Osteoblast (primary cell): ENCODE results near the gene MYRFL. TPM values are rescaled to one million over a fixed set of nuclear protein-coding genes. Genes with fewer than 3 reads are reported as not detected.

Source experiments
- DNase-seq: peaks from one replicate; pipeline ENCODE4 v3.0.0; 2011; ENCODE audit warnings: low spot score, mixed read lengths; ENCODE audit not compliant: insufficient read length; ENCODE audit errors: missing footprints
- H2AFZ ChIP-seq: 2 replicates; pipeline ENCODE4 v1.6.0; 2011; ENCODE audit warnings: mild to moderate bottlenecking, low read length
- H3K27ac ChIP-seq: 2 replicates; pipeline ENCODE4 v1.5.1; 2011; ENCODE audit warnings: mild to moderate bottlenecking, low read depth, low read length, moderate library complexity
- H3K27me3 ChIP-seq: 2 replicates; pipeline ENCODE4 v1.6.0; 2012; ENCODE audit warnings: mild to moderate bottlenecking, control low read depth, inconsistent platforms, low read length, moderate library complexity; ENCODE audit not compliant: insufficient read depth
- H3K36me3 ChIP-seq: 2 replicates; pipeline ENCODE4 v1.5.1; 2011; ENCODE audit warnings: mild to moderate bottlenecking, low read length, control low read depth, moderate library complexity; ENCODE audit not compliant: insufficient read depth
- H3K4me1 ChIP-seq: 2 replicates; pipeline ENCODE4 v1.5.1; 2011; ENCODE audit warnings: mild to moderate bottlenecking, low read length, control low read depth, moderate library complexity; ENCODE audit not compliant: insufficient read depth
- H3K4me2 ChIP-seq: 2 replicates; pipeline ENCODE4 v1.6.0; 2011; ENCODE audit warnings: mild to moderate bottlenecking, low read length; ENCODE audit not compliant: insufficient read depth
- H3K4me3 ChIP-seq: fragments of 200-600 bp; sonication (generic); 3 replicates; pipeline ENCODE4 v1.5.1; 2012; ENCODE audit warnings: mild to moderate bottlenecking, low read length, inconsistent platforms; ENCODE audit not compliant: insufficient read depth
- H3K79me2 ChIP-seq: 2 replicates; pipeline ENCODE4 v1.6.0; 2012; ENCODE audit warnings: mild to moderate bottlenecking, low read length, control low read depth, inconsistent platforms; ENCODE audit not compliant: insufficient read depth
- H3K9me3 ChIP-seq: 2 replicates; pipeline ENCODE4 v1.5.1; 2011; ENCODE audit warnings: low read depth, low read length, control low read depth
- H4K20me1 ChIP-seq: 2 replicates; pipeline ENCODE4 v1.6.0; 2012; ENCODE audit warnings: mild to moderate bottlenecking, low read length, control low read depth; ENCODE audit not compliant: insufficient read depth
- total RNA-seq: library from RNA; depleted of rRNA; stranded (reverse); fragments of >200 nt; gene quantifications from 2 replicates; pipeline ENCODE4 v1.2.3, GENCODE V29; 2012
- TF ChIP-seq, protein P1 (sequence below): IDR thresholded peaks from 2 replicates; pipeline ENCODE4 v1.5.1; 2011; ENCODE audit warnings: mild to moderate bottlenecking, low read depth, low read length, moderate library complexity; ENCODE audit errors: extremely low read depth

The MYRFL gene
- total RNA-seq, 1 donor: not detected

- Histone ChIP-seq H4K20me1 (no peaks in the 10 kb centered on the region), H3K4me2 (no peak overlapping the region), H3K79me2 (no peaks in the 10 kb centered on the region), H3K4me1 (no peaks in the 10 kb centered on the region), H3K4me3 (no peak overlapping the region), H3K36me3 (no peaks in the 10 kb centered on the region), H3K9me3 (no peaks in the 10 kb centered on the region), H2AFZ (no peak overlapping the region), H3K27ac (no peak overlapping the region), H3K27me3 (no peaks in the 10 kb centered on the region)
- TF ChIP-seq, protein P1, sequence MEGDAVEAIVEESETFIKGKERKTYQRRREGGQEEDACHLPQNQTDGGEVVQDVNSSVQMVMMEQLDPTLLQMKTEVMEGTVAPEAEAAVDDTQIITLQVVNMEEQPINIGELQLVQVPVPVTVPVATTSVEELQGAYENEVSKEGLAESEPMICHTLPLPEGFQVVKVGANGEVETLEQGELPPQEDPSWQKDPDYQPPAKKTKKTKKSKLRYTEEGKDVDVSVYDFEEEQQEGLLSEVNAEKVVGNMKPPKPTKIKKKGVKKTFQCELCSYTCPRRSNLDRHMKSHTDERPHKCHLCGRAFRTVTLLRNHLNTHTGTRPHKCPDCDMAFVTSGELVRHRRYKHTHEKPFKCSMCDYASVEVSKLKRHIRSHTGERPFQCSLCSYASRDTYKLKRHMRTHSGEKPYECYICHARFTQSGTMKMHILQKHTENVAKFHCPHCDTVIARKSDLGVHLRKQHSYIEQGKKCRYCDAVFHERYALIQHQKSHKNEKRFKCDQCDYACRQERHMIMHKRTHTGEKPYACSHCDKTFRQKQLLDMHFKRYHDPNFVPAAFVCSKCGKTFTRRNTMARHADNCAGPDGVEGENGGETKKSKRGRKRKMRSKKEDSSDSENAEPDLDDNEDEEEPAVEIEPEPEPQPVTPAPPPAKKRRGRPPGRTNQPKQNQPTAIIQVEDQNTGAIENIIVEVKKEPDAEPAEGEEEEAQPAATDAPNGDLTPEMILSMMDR: no peak
- DNase-seq: no peak
These were observed 63.9 kb downstream of the MYRFL start for GRCh38 chr12:69888901-69889300.

- no peaks in the 10 kb centered on the region for H3K4me1 ChIP-seq
These were observed 69.9 kb downstream of the MYRFL start for GRCh38 chr12:69894800-69895383.

DNA sequence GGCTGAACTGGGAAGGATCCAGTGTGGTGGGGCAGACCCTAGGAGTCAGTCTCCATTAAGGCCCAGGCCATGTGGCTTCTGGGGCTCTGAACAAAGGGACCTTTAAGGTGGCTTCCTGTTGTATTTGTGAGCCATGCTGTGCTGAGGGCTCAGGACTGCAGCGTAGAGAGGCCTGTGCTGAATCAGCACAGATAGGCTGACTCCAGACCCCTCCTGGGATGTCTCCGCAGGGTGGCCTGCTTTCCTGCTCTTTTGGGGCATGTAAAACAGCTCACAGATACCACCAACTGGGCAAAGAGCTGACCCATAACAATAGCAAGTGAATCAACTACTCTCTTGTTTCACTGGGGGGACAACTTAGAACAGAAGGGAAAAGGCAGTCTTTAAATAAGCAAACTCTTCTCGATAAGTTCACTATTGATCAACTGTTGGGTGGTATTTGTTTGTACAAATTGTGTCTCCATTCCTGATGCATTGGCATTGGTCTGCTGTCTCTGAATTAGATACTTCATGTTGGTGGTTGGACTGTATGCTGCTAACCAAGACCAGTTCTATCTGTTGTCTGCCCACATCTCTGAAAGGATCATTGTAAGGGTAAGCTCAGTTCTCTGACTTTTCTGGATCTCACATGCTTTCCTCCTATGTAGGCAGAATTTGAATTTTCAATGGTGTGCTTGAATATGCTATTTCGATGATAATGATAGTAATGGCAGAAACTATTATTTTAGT is 71.8 kb downstream of the MYRFL start:
- H3K27ac ChIP-seq: no peak overlapping the region
- H3K4me2 ChIP-seq: no peak overlapping the region

More at GRCh38 chr12:69894800-69895383, 69.9 kb downstream of the MYRFL start:
- no peak overlapping the region for H3K4me3 ChIP-seq
- no peaks in the 10 kb centered on the region for H4K20me1 ChIP-seq
- no peaks in the 10 kb centered on the region for H3K9me3 ChIP-seq
- no peak overlapping the region for H3K4me2 ChIP-seq
- H3K27ac ChIP-seq: no peak overlapping the region
- H3K79me2 ChIP-seq: no peaks in the 10 kb centered on the region
- TF ChIP-seq, protein P1: no peak
- H2AFZ ChIP-seq: no peak overlapping the region
- no peak for DNase-seq
- H3K36me3 ChIP-seq: no peaks in the 10 kb centered on the region
- H3K27me3 ChIP-seq: no peaks in the 10 kb centered on the region

GRCh38 chr12:69897744-69898143 is 72.7 kb downstream of the MYRFL start:
- Histone ChIP-seq H2AFZ (no peak overlapping the region), H3K4me1 (no peaks in the 10 kb centered on the region), H3K36me3 (no peaks in the 10 kb centered on the region), H3K4me3 (no peak overlapping the region), H3K27ac (no peak overlapping the region), H3K9me3 (no peaks in the 10 kb centered on the region), H4K20me1 (no peaks in the 10 kb centered on the region), H3K79me2 (no peaks in the 10 kb centered on the region), H3K4me2 (no peak overlapping the region), H3K27me3 (no peaks in the 10 kb centered on the region)
- TF ChIP-seq, protein P1: no peak
- DNase-seq: peak; percentile 6

More for the DNA sequence above, 71.8 kb downstream of the MYRFL start:
- no peaks in the 10 kb centered on the region for H3K79me2 ChIP-seq
- H3K4me1 ChIP-seq: no peaks in the 10 kb centered on the region
- no peaks in the 10 kb centered on the region for H3K9me3 ChIP-seq
- no peak overlapping the region for H3K4me3 ChIP-seq
- no peak overlapping the region for H2AFZ ChIP-seq
- H3K27me3 ChIP-seq: no peaks in the 10 kb centered on the region
- no peak for DNase-seq
- no peaks in the 10 kb centered on the region for H3K36me3 ChIP-seq
- no peaks in the 10 kb centered on the region for H4K20me1 ChIP-seq
- TF ChIP-seq, protein P1: no peak
